Adipose tissue (tissue), 3 donors: ENCODE results near the gene MYO1G. TPM values are rescaled to one million over a fixed set of nuclear protein-coding genes. Genes with fewer than 3 reads are reported as not detected.
"Not testable (repeated sequence)": the region's sequence is repeated elsewhere in the genome, so short reads cannot be mapped to it uniquely, and the experiment has no call there.

Source experiments
- H3K27ac ChIP-seq: one replicate; pipeline ENCODE4 v1.5.1; 2013; ENCODE audit warnings: low read depth, low read length
- WGBS, 3 donors: extraction: QIAGEN DNeasy Blood & Tissue Kit; methylation state at CpG; one replicate each; pipeline ENCODE4 v1.1.7; 2013; 5-methylcytosine and 5-hydroxymethylcytosine counted together
- polyA plus RNA-seq, 3 donors: library from polyadenylated mRNA; stranded (reverse); fragments of 200-250 nt; gene quantifications; one replicate each; pipeline ENCODE4 v1.2.3, GENCODE V29; 2013
- donor health status: healthy with polysubstance abuse.
- donor health status: Bipolar disorder and iron deficiency.
- donor health status: healthy.

The MYO1G gene
- 1 to 10 TPM; 1.1 to 6.5 (median 1.8) TPM for polyA plus RNA-seq

- 57 to 72% (median 57%) methylated on average over 21 to 24 of the region's 24 CpGs for WGBS, 3 donors
- no peak within 1 kb of the TSS for H3K27ac ChIP-seq
Measured at GRCh38 chr7:44978511-44979366, at the start of gene MYO1G. MYO1G (minus strand) TSS chr7:44979015; CDS start chr7:44978961, 54 bp downstream.

GRCh38 chr7:45028138-45028919 lies 49.5 kb upstream of the MYO1G start:
- H3K27ac ChIP-seq = no peak overlapping the region
- 55 to 84% (median 67%) methylated on average over 17 of the region's 17 CpGs for WGBS, 3 donors

DNA sequence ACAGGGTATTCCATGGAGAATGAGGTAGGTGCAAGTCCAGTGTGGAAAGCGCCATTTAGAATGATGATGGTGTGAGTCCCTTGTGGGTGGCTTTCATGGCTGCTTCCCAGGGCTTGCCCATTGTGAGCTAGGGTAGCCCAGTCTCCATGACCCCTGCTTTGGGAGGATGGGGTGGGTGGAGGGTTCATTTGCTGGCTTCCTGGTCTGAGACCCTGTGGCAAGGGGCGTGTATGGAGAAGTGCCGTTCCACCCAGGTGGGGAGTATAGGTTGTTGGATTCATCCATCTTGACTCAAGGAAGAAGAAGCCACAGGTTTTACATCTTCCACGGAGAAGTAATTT lies 48.9 kb upstream of the MYO1G start:
- H3K27ac ChIP-seq = no peak overlapping the region
- WGBS, 3 donors = 44 to 88% (median 72%) methylated on average over 4 of the region's 4 CpGs

DNA sequence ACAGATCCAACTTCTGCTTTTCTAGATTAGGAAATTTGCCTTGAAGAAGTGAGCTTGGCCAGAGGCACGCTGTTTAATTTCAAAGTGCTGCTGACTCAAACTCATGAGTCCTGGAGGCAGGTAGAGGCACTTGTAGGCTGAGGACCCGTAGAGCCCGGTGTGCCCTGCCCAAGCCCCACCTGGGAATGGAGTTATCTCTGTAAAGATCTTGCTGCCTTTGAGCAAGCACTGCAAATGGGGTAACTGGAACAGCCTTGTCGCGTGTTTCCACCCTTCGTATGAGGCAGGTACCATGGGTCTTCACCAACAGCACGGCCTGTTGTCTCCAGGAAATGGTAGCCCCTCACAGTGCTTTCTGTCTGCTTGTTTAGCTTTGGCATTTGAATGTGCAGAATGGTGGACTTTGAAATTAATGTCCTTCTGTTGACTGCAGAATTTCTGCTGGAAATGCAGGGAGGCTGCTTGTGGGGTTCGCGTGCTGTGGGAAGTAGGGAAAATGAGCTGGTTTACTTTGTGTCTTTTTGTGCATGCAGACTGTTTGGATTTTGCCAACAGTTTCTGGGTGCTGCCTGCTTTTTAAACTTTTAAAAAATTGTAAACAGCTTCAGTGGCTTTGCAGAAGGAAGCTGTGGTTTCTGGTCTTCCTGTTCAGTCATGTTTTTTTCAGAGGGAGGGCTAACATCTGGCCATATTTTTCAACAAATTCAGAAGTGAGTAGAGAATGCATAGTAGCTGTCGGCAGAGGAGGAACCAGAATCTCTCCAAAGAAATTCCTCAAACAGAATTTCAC lies 48.4 kb upstream of the MYO1G start:
- H3K27ac ChIP-seq = no peak overlapping the region
- WGBS, 3 donors = 48 to 91% (median 63%) methylated on average over 10 of the region's 10 CpGs

DNA sequence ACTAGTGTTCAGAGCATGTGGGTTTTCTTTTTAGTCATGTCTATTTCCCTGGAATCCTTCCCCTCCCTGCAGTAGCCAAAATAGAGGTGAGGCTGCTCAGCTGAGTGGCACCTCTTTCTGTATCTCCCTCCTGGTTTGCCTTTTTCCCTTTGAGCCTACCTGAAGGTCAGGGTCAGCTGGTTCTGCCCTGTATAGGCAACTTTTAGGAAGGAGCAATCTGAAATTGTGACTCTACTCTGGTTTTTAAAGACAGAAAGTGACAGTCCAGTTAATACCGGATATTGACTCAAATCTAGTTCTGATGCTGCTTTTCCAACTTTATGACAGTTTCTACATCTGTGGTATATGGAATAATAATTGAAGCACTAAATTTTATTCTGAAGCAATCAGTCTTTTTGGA lies 47.2 kb upstream of the MYO1G start:
- H3K27ac ChIP-seq = no peak overlapping the region
- 89 to 100% (median 95%) methylated on average over 1 of the region's 1 CpG for WGBS, 3 donors

- H3K27ac ChIP-seq = not testable (repeated sequence)
- WGBS, 3 donors = 95 to 96% (median 95%) methylated on average over 12 of the region's 12 CpGs
Measured at GRCh38 chr7:45025473-45025872, 46.7 kb upstream of the MYO1G start.

DNA sequence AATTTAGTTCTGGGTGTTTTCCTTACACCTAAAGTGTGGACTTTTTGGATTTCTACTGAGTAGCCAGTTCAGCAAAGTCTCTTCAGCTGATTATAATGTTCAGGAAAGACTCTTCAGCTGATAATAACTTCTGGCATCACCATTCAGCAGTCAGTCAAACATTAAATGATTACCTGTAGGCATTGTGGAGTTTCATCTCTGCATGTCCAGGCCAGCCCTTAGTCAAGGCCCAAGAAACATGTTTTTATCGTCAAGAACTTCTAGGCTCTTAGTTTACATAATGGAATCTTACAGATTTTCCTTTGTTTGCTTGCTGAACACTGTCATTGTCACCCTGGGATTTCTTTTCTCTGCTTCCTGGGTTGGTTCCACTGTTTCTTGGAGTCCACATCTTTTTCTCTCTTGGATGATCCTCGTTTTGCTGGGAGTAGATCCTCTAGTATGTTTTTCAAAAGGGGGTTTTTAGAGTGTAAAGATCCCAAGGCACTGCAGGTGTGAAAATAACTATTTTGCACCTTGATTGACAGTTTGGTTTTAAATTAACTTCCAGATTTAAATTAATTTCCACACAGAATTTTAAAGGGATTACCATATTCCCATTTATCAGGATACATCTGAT lies 45.4 kb upstream of the MYO1G start:
- 96 to 97% (median 97%) methylated on average over 2 of the region's 2 CpGs for WGBS, 3 donors
- no peak overlapping the region for H3K27ac ChIP-seq

DNA sequence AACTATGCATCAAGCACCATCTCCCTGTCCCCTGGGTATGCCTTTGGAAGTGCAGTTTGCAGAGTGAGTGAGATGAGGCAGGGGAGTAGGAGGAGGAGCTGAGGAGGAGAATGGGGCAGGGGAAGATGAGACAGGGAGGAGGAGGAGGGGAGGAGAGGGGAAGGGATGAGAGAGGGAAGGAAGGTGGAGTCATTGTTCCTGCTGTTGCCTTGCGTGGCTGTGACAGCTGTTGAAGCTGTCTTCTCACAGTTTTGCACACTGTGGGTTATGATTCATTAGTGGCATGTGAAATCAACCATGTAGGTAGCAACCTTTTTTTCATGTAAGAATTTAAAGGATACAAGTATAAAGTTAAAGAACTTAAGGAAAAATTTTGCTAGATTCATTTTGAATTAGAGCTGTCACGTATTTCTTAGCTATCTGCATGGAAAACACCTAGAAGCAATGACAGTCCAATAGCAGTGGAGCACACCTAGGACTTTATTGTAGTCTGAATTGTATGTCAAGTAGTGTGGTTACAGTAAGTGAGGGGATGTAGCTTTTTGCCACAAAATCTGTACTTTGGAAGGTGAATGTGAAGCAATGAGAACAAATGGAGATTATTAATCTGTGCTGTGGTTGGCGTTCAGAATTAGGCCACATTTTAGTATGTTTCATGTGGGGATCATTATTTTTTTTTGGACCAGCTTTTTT lies 42.9 kb upstream of the MYO1G start:
- no peak overlapping the region for H3K27ac ChIP-seq
- 69 to 91% (median 71%) methylated on average over 3 of the region's 3 CpGs for WGBS, 3 donors

DNA sequence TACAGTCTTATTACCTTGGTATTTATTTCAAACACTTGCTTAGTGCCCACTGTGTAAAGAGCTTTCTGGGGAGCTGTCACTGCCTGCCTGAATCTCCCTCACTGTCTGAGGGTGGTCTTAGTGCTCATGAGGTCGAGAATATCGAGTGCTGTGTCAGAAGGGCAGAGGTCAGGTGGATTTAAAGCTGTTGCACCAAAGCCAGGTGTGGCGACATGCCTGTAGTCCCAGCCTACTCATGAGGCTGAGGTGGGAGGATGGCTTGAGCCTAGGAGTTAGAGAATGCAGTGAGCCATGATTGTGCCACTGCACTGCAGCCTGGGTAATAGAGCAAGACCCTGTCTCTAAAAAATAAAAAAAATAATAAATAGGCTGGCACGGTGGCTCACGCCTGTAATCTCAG lies 42.1 kb upstream of the MYO1G start:
- WGBS, 3 donors = 70 to 76% (median 76%) methylated on average over 5 of the region's 5 CpGs
- H3K27ac ChIP-seq = no peak overlapping the region

DNA sequence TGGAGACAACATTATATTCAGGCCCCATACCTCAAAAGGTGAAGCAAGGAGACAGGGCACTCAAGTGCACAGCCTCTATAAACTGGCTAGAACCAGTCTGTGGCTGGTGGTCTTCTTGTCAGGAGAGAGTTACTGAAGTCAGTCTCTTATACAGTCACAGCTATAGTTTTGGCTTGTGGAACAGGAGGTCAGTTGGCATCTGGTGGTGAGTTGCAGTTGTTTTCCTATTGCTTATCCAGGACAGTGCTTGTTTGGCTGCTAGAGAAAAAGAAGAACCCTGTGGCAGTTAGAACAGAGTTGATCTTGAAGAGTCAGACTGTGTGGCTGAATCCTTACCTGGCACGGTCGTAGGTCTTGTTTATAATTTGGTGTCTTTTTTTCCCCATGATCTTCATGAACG lies 38.4 kb upstream of the MYO1G start:
- no peak overlapping the region for H3K27ac ChIP-seq
- WGBS, 3 donors = 64 to 65% (median 64%) methylated on average over 3 of the region's 3 CpGs

DNA sequence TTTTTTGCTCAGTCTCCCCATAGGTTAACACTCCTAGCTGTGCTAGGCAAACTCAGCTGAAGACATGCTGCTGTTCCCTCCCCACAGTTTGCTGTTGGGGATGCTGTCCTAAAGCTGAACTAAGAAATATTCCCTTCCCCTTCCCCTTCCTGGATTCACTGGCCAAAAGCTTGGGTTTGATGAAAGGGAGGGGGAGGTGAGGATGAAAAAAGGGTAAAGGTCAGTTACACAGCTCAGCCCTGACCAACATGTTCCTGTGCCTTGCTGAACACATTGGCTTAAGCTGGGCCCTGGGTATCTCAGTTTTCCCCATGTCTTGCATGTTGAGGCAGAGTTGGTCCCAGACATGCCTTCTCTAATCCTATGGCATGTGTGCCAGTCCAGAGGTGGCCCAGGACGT lies 36.5 kb upstream of the MYO1G start:
- 74 to 100% (median 81%) methylated on average over 1 of the region's 1 CpG for WGBS, 3 donors
- no peak overlapping the region for H3K27ac ChIP-seq

- 68 to 81% (median 75%) methylated on average over 2 of the region's 2 CpGs for WGBS, 3 donors
- no peak overlapping the region for H3K27ac ChIP-seq
Measured at GRCh38 chr7:45013465-45013967, 34.7 kb upstream of the MYO1G start.

DNA sequence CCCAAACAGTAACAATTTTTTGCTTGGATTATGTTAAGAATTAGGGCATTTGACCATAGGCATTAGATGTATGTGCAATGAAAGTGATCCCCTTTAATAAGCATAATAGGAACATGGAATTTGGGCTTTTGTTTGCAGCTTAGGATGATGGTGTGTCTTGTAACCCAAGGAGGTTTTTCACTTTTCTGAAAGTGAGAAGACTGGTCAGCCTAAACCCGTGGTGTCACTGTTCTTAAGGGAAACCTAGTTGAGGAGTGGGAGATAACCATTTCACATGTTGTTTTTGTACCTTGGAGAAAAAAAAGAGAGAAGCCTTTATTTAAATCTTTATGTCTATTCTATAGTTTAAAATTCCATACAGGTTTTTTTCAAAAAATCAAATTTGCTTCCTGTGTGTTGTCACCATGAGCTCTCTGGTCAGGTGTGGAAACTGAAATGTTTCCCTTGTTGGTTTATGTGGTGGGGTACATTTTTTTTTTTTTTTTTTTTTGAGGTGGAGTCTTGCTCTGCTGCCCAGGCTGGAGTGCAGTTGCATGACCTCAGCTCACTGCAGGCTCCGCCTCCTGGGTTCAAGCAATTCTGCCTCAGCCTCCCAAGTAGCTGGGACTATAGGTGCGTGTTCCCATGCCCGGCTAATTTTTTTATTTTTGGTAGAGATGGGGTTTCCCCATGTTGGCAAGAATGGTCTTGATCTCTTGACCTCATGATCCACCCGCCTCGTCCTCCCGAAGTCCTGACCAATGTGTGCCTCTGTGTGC lies 28.9 kb upstream of the MYO1G start:
- H3K27ac ChIP-seq = no peak overlapping the region
- WGBS, 3 donors = 92 to 97% (median 94%) methylated on average over 7 of the region's 7 CpGs

DNA sequence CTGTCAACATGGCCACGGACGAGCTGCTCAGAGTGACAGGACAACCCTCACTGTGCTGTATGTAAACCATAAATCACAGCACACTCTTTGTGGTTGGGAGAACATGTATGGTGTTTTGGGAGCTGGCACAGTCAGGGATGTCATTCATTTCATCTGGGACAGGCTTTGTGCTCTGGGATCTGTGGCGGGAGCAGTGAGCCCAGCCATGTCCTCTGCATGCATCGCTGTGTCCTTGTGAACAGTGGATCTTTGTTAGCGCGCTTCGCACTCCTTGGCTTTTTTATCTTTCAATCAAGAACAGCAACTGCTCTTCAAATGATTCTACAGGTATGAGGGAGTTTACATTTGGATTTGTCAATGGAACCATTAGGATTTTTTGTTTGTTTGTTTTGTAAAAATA lies 28.3 kb upstream of the MYO1G start:
- no peak overlapping the region for H3K27ac ChIP-seq
- WGBS, 3 donors = 74 to 94% (median 92%) methylated on average over 7 of the region's 7 CpGs

DNA sequence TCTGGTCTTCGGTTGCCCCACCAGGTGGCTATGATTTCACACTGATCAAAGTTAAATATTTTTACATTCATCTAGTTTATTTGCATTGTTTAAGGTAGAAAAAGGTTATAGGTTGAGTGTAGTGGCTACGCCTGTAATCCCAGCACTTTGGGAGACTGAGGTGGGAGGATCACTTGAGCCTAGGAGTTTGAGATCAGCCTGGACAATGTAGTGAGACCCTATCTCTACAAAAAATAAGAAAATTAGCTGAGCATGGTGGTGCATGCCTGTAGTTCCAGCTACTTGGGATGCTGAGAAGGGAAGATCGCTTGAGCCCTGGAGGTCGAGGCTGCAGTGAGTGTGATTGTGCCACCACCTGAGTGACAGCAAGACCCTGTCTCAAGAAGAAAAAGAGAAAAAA lies 25.0 kb upstream of the MYO1G start:
- H3K27ac ChIP-seq = no peak overlapping the region
- 94 to 97% (median 96%) methylated on average over 4 of the region's 4 CpGs for WGBS, 3 donors

GRCh38 chr7:45001826-45002225 lies 23.0 kb upstream of the MYO1G start:
- WGBS, 3 donors = 37 to 45% (median 41%) methylated on average over 2 of the region's 2 CpGs
- H3K27ac ChIP-seq = no peak overlapping the region

GRCh38 chr7:45001138-45001694 lies 22.4 kb upstream of the MYO1G start:
- no peak overlapping the region for H3K27ac ChIP-seq
- WGBS, 3 donors = 15 to 38% (median 38%) methylated on average over 10 of the region's 10 CpGs
